GM23248 (cell line): ENCODE measurements around the gene RNF130.

Experiments used
- EZH2 ChIP-seq: fragments of 200-600 bp; sonication (generic); IDR thresholded peaks from 2 replicates; pipeline ENCODE4 v1.6.1; 2018; ENCODE audit warnings: antibody characterized with exemption, mild to moderate bottlenecking; ENCODE audit not compliant: insufficient read depth, poor library complexity, severe bottlenecking
- EZH2phosphoT487 ChIP-seq: fragments of 200-600 bp; sonication (generic); IDR thresholded peaks from 2 replicates; pipeline ENCODE4 v1.6.1; 2018; ENCODE audit warnings: antibody characterized with exemption, moderate library complexity, mild to moderate bottlenecking, low read depth; ENCODE audit not compliant: insufficient read depth

DNA sequence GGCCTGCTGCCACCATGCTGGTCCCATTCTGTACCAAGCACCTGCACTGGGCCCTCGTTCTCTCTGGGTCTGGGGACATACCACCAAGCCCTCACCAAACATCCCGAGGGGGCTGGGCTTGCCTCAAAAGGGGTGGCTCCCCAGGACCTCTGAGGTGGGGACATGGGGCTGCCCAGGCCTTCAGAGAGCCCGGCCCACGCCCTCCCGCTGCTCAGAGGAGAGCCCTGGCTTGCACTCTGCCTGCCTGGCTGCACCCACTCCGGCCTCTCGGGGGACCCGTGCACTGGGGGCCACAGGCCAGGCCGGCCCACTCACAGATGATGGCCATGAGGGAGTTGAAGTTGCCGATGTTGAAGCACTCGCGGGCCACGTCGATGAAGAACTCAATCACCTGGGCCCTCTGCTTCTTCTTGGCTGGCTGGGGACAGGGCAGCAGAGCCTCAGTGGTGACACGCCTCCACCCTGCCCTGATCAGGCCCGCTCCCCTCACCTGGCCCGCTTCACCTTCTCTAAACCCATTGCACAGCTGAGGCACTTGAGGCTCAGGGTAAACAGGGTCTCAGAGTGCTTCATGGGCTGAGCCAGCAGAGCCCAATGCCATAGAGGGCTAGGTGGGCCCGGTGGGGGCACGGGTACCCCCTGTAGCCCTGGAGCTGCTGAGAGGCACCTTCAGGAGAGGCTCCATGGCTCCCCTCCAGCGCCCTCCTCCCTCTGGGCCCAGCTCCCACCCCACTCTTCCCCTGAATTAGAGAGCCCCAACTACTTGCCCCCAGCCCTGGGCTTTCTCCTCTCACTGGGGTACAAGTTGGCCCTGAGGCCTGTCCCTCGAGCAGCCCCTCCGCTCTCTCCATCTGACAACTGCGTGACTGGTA is 47.7 kb upstream of the RNF130 start:
- TF ChIP-seq EZH2phosphoT487 (no peak), EZH2 (no peak)
